BLaER1 (cell line): Measurements from ENCODE around the gene C14orf132.

ENCODE experiments used
- H3K27ac ChIP-seq: shearing (Covaris generic); formaldehyde crosslinking; 2 replicates; pipeline ENCODE4 v1.8.1; 2022
- H3K27me3 ChIP-seq: shearing (Covaris generic); formaldehyde crosslinking; 2 replicates; pipeline ENCODE4 v1.8.1; 2022
- H3K36me3 ChIP-seq: shearing (Covaris generic); formaldehyde crosslinking; 2 replicates; pipeline ENCODE4 v1.8.1; 2022
- H3K4me1 ChIP-seq: shearing (Covaris generic); formaldehyde crosslinking; 2 replicates; pipeline ENCODE4 v1.8.1; 2022
- H3K4me2 ChIP-seq: shearing (Covaris generic); formaldehyde crosslinking; 2 replicates; pipeline ENCODE4 v1.8.1; 2022
- H3K4me3 ChIP-seq: shearing (Covaris generic); formaldehyde crosslinking; 2 replicates; pipeline ENCODE4 v1.8.1; 2022
- H3K9ac ChIP-seq: shearing (Covaris generic); formaldehyde crosslinking; 2 replicates; pipeline ENCODE4 v1.8.1; 2022
- H3K9me3 ChIP-seq: shearing (Covaris generic); formaldehyde crosslinking; 2 replicates; pipeline ENCODE4 v1.8.1; 2022
- H4K20me1 ChIP-seq: shearing (Covaris generic); formaldehyde crosslinking; 2 replicates; pipeline ENCODE4 v1.8.1; 2022
- Cebpa-rat ChIP-seq: shearing (Covaris generic); IDR thresholded peaks from 2 replicates; pipeline ENCODE4 v1.8.1; 2022

C14orf132 gene

GRCh38 chr14:96088074-96088473 lies 48.9 kb downstream of the C14orf132 start:
- Histone ChIP-seq H3K4me1 (peaks cover 56% of the 10 kb centered on the region), H3K36me3 (peaks cover 55% of the 10 kb centered on the region), H3K4me2 (no peak overlapping the region), H4K20me1 (peaks cover 75% of the 10 kb centered on the region), H3K9me3 (no peaks in the 10 kb centered on the region), H3K27me3 (no peaks in the 10 kb centered on the region), H3K27ac (no peak overlapping the region), H3K4me3 (no peak overlapping the region), H3K9ac (no peak overlapping the region)
- no peak for TF ChIP-seq Cebpa-rat

- no peak for TF ChIP-seq Cebpa-rat
- Histone ChIP-seq H3K4me1 (peaks cover 54% of the 10 kb centered on the region), H3K27me3 (no peaks in the 10 kb centered on the region), H3K9ac (no peak overlapping the region), H3K9me3 (no peaks in the 10 kb centered on the region), H4K20me1 (peaks cover 71% of the 10 kb centered on the region), H3K4me3 (no peak overlapping the region), H3K4me2 (no peak overlapping the region), H3K36me3 (peaks cover 51% of the 10 kb centered on the region), H3K27ac (no peak overlapping the region)
Observed at GRCh38 chr14:96088481-96088880, 49.3 kb downstream of the C14orf132 start.

GRCh38 chr14:96088911-96089310 lies 49.7 kb downstream of the C14orf132 start:
- H3K27ac ChIP-seq = no peak overlapping the region
- peaks cover 67% of the 10 kb centered on the region for H4K20me1 ChIP-seq
- H3K4me3 ChIP-seq = no peak overlapping the region
- H3K27me3 ChIP-seq = no peaks in the 10 kb centered on the region
- peaks cover 50% of the 10 kb centered on the region for H3K4me1 ChIP-seq
- peaks cover 46% of the 10 kb centered on the region for H3K36me3 ChIP-seq
- no peak for TF ChIP-seq Cebpa-rat
- no peaks in the 10 kb centered on the region for H3K9me3 ChIP-seq
- no peak overlapping the region for H3K4me2 ChIP-seq
- no peak overlapping the region for H3K9ac ChIP-seq

GRCh38 chr14:96089401-96089800 lies 50.2 kb downstream of the C14orf132 start:
- H4K20me1 ChIP-seq = peaks cover 62% of the 10 kb centered on the region
- no peaks in the 10 kb centered on the region for H3K27me3 ChIP-seq
- peaks cover 43% of the 10 kb centered on the region for H3K36me3 ChIP-seq
- H3K4me2 ChIP-seq = 0 out of 2 replicates have a peak overlapping the region, but pooled peaks have one; percentile 75
- peak overlapping the region; percentile 40; the same call in 1 of the 2 replicates for H3K27ac ChIP-seq
- H3K9me3 ChIP-seq = no peaks in the 10 kb centered on the region
- H3K4me3 ChIP-seq = no peak overlapping the region
- peaks cover 45% of the 10 kb centered on the region for H3K4me1 ChIP-seq
- no peak overlapping the region for H3K9ac ChIP-seq
- TF ChIP-seq Cebpa-rat = no peak

- Histone ChIP-seq H3K27me3 (no peaks in the 10 kb centered on the region), H4K20me1 (peaks cover 50% of the 10 kb centered on the region), H3K27ac (peak overlapping the region; percentile 41; the same call in 1 of the 2 replicates)
Observed at GRCh38 chr14:96090441-96091148, 51.4 kb downstream of the C14orf132 start.

GRCh38 chr14:96091149-96091693 lies 52.1 kb downstream of the C14orf132 start:
- H3K4me3 ChIP-seq = no peak overlapping the region
- peaks cover 40% of the 10 kb centered on the region for H3K36me3 ChIP-seq
- H3K27ac ChIP-seq = peak overlapping the region; percentile 41; the same call in 1 of the 2 replicates
- H3K9ac ChIP-seq = no peak overlapping the region; the same call in 1 of the 2 replicates
- no peak for TF ChIP-seq Cebpa-rat
- H3K4me1 ChIP-seq = peaks cover 40% of the 10 kb centered on the region
- no peaks in the 10 kb centered on the region for H3K9me3 ChIP-seq
- H4K20me1 ChIP-seq = peaks cover 44% of the 10 kb centered on the region
- H3K4me2 ChIP-seq = peak overlapping the region; percentile 75
- H3K27me3 ChIP-seq = no peaks in the 10 kb centered on the region

More at GRCh38 chr14:96090441-96091148, 51.4 kb downstream of the C14orf132 start:
- H3K4me1 ChIP-seq = peaks cover 40% of the 10 kb centered on the region
- peaks cover 43% of the 10 kb centered on the region for H3K36me3 ChIP-seq
- H3K9me3 ChIP-seq = no peaks in the 10 kb centered on the region
- H3K4me2 ChIP-seq = peak overlapping the region; percentile 75
- no peak overlapping the region for H3K4me3 ChIP-seq
- H3K9ac ChIP-seq = no peak overlapping the region; the same call in 1 of the 2 replicates
- TF ChIP-seq Cebpa-rat = no peak

GRCh38 chr14:96091941-96092411 lies 52.8 kb downstream of the C14orf132 start:
- H3K27ac ChIP-seq = no peak overlapping the region
- H3K4me1 ChIP-seq = peaks cover 43% of the 10 kb centered on the region
- H3K9ac ChIP-seq = no peak overlapping the region

GRCh38 chr14:96092936-96093335 lies 53.8 kb downstream of the C14orf132 start:
- Histone ChIP-seq H3K4me2 (no peak overlapping the region), H4K20me1 (peaks cover 35% of the 10 kb centered on the region), H3K27me3 (no peaks in the 10 kb centered on the region), H3K9ac (no peak overlapping the region), H3K9me3 (no peaks in the 10 kb centered on the region), H3K4me3 (no peak overlapping the region), H3K4me1 (peaks cover 49% of the 10 kb centered on the region), H3K36me3 (peaks cover 24% of the 10 kb centered on the region), H3K27ac (no peak overlapping the region)
- TF ChIP-seq Cebpa-rat = no peak

More at GRCh38 chr14:96091941-96092411, 52.8 kb downstream of the C14orf132 start:
- peaks cover 36% of the 10 kb centered on the region for H4K20me1 ChIP-seq
- no peak overlapping the region for H3K4me2 ChIP-seq
- peaks cover 33% of the 10 kb centered on the region for H3K36me3 ChIP-seq
- no peak overlapping the region for H3K4me3 ChIP-seq
- no peaks in the 10 kb centered on the region for H3K27me3 ChIP-seq
- H3K9me3 ChIP-seq = no peaks in the 10 kb centered on the region
- no peak for TF ChIP-seq Cebpa-rat

- H3K4me3 ChIP-seq = no peak overlapping the region
- H4K20me1 ChIP-seq = peaks cover 22% of the 10 kb centered on the region
- no peaks in the 10 kb centered on the region for H3K9me3 ChIP-seq
- peaks cover 58% of the 10 kb centered on the region for H3K4me1 ChIP-seq
- TF ChIP-seq Cebpa-rat = no peak
- H3K27me3 ChIP-seq = no peaks in the 10 kb centered on the region
- no peak overlapping the region for H3K27ac ChIP-seq
- no peak overlapping the region for H3K9ac ChIP-seq
- no peak overlapping the region for H3K4me2 ChIP-seq
- H3K36me3 ChIP-seq = peaks cover 11% of the 10 kb centered on the region
Observed at GRCh38 chr14:96094211-96094610, 55.0 kb downstream of the C14orf132 start.

- H3K9me3 ChIP-seq = no peaks in the 10 kb centered on the region
- no peaks in the 10 kb centered on the region for H3K27me3 ChIP-seq
- H3K4me2 ChIP-seq = no peak overlapping the region
- H3K4me3 ChIP-seq = no peak overlapping the region
- H3K9ac ChIP-seq = no peak overlapping the region
- TF ChIP-seq Cebpa-rat = no peak
- no peak overlapping the region for H3K27ac ChIP-seq
- peaks cover 7% of the 10 kb centered on the region for H3K36me3 ChIP-seq
- H4K20me1 ChIP-seq = peaks cover 18% of the 10 kb centered on the region
- peaks cover 54% of the 10 kb centered on the region for H3K4me1 ChIP-seq
Observed at GRCh38 chr14:96094656-96095055, 55.5 kb downstream of the C14orf132 start.
